HFFc6 (cell line): Measurements from ENCODE around the gene DUS1L. TPM values are rescaled to one million over a fixed set of nuclear protein-coding genes. Genes with fewer than 3 reads are reported as not detected.
A peak's percentile ranks its signal among the peaks of the same experiment; 100 is the strongest.

ENCODE experiments used
- DNase-seq: peaks from one replicate; pipeline ENCODE4 v3.0.0-alpha.2; 2018
- H3K27ac Mint-ChIP-seq: 2 replicates; pipeline ENCODE4 v1.8.0; 2020; ENCODE audit warnings: mild to moderate bottlenecking, mixed read lengths
- H3K27me3 Mint-ChIP-seq: 2 replicates; pipeline ENCODE4 v1.8.0; 2021; ENCODE audit warnings: mild to moderate bottlenecking, moderate library complexity, mixed read lengths; ENCODE audit not compliant: insufficient read depth
- H3K36me3 Mint-ChIP-seq: 2 replicates; pipeline ENCODE4 v1.8.0; 2021; ENCODE audit warnings: low read depth, mixed read lengths
- H3K4me1 Mint-ChIP-seq: 2 replicates; pipeline ENCODE4 v1.8.0; 2020; ENCODE audit warnings: low read depth, mixed read lengths
- H3K4me3 Mint-ChIP-seq: 2 replicates; pipeline ENCODE4 v1.8.0; 2020; ENCODE audit warnings: mild to moderate bottlenecking, moderate library complexity, mixed read lengths
- H3K9me3 Mint-ChIP-seq: 2 replicates; pipeline ENCODE4 v1.8.0; 2020; ENCODE audit warnings: mild to moderate bottlenecking, mixed read lengths
- CTCF ChIP-seq: fragments of 200-600 bp; sonication (generic); IDR thresholded peaks from 2 replicates; pipeline ENCODE4 v1.5.0; 2021; ENCODE audit warnings: antibody characterized with exemption, mild to moderate bottlenecking
- total RNA-seq, 6 experiments: library from RNA; stranded (reverse); fragmentation: NEBNext Ultra II Directional; extraction: Animal tissue kit (Norgen Biotek cat#: 25700); gene quantifications; 2 replicates in 1 of 6; 3 replicates in 5 of 6; pipeline ENCODE4 v1.2.3, GENCODE V29; 2021

The DUS1L gene
- total RNA-seq, 6 experiments from 2014 or later, result 65.8 to 86.8 (median 71.2) TPM

DNA sequence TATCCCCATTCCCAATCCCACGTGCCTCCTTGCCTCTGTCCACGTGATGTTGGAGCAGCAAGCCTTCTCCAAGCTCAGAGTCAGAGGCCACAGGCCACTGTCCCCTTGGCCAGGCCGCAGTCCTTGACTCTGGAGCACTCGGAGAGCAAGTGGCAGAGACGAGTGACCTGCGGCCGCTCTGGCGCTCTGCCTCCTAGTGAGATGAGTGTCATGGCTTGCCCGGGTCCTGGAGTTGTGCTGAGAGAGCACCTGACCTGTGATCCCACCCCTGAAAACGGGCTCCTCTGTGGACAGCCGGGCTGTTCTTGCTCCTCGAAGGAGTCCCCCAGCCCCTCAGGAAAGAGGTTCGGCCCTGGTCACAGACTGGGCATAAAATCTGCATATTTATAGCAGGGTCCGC is 42.4 kb upstream of the DUS1L start:
- H3K9me3 Mint-ChIP-seq, result no peaks in the 10 kb centered on the region
- peaks cover 2% of the 10 kb centered on the region for H3K27me3 Mint-ChIP-seq
- no peak for TF ChIP-seq CTCF
- no peak overlapping the region for H3K27ac Mint-ChIP-seq
- peaks cover 9% of the 10 kb centered on the region; the same call in 1 of the 2 replicates for H3K4me1 Mint-ChIP-seq
- DNase-seq, result no peak
- H3K4me3 Mint-ChIP-seq, result no peak overlapping the region
- no peaks in the 10 kb centered on the region for H3K36me3 Mint-ChIP-seq

- no peak for DNase-seq
- Mint-ChIP-seq H3K27ac (no peak overlapping the region), H3K9me3 (no peaks in the 10 kb centered on the region), H3K27me3 (peaks cover 2% of the 10 kb centered on the region), H3K4me3 (no peak overlapping the region), H3K4me1 (peaks cover 9% of the 10 kb centered on the region; the same call in 1 of the 2 replicates), H3K36me3 (no peaks in the 10 kb centered on the region)
- TF ChIP-seq CTCF, result no peak; the same call in 1 of the 2 replicates
Measured at GRCh38 chr17:82107341-82107860, 41.8 kb upstream of the DUS1L start.

DNA sequence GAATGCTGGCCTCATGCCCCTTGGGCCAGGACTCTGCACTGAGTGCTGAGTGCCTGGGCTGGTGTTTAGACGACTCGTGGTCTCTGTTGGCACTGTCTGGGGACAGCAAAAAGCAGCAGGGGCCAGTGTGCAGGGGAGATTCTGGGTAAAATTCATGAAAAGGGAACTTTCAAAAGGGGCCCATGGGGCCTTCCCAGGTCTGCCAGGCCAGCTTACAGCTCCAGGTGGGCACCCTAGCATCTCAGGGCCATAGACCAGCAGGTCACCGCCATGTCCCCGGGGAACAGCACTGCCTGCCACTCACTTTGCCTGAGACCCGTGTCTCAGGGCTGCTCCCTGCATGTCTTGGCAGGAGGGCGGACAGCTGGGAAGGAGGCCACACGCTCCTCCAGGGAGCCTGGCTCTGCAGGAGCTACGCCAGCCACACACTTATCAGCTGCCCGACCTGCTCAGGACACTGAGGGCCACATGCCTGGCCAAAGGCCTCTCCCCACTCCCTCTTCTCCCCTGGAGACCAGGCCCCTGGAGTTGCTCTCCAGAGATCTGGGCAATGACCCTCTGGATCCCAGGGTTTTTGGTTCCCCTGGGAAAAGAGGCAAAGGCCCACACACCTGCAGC is 41.2 kb upstream of the DUS1L start:
- DNase-seq, result no peak
- Mint-ChIP-seq H3K27ac (peak overlapping the region; percentile 61; the same call in 1 of the 2 replicates), H3K4me1 (peaks cover 9% of the 10 kb centered on the region; the same call in 1 of the 2 replicates), H3K9me3 (no peaks in the 10 kb centered on the region), H3K4me3 (peak overlapping the region; percentile 11; the same call in 1 of the 2 replicates), H3K27me3 (peaks cover 2% of the 10 kb centered on the region), H3K36me3 (no peaks in the 10 kb centered on the region)
- TF ChIP-seq CTCF, result no peak

DNA sequence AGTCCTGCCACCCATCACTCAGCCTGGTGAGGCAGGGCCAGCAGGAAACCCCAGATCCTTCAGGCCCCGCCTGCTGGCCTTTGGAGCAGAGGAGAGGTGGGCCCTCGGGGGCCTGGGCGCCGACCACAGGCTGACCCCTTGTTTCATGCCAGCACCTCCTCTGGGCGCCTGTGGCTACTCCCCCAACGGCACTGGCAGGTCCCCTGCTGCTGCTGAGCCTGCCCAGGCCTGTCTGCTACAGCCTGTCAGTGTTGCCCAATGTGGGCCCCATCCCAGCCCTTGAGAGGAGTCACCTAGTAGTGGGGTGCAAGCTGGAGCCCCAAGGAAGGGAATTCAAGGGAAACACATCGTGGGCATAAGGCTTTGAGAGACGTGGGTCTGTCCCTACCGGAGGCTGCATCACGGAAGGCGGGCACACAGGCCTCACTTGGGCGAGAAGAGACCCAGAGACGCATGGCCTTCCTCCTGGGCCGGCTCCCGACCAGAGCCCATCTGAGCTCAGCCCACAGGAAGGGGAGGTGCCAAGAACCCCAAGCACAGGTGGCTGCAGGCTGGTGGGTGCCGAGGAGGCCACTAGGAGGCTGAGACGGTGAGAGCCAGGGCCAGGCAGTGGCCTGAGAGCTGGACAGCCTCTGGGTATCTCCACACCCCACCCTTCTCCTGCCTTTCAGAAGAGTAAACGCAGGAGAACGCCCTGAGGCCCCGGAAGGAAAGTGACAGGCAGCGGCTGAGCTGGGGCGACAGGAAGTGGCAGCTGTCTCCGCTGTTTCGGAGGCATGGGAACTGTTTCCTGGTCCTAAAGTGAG is 40.5 kb upstream of the DUS1L start:
- H3K4me3 Mint-ChIP-seq, result peak overlapping the region; percentile 11; the same call in 1 of the 2 replicates
- peak; percentile 55 for DNase-seq
- H3K36me3 Mint-ChIP-seq, result no peaks in the 10 kb centered on the region

More for the DNA sequence above, 40.5 kb upstream of the DUS1L start:
- Mint-ChIP-seq H3K27me3 (peaks cover 2% of the 10 kb centered on the region), H3K9me3 (no peaks in the 10 kb centered on the region), H3K27ac (peak overlapping the region; percentile 61; the same call in 1 of the 2 replicates), H3K4me1 (peaks cover 9% of the 10 kb centered on the region; the same call in 1 of the 2 replicates)
- TF ChIP-seq CTCF, result peak; percentile 64
